ENCODE data around the gene PEPD. TPM values are rescaled to one million over a fixed set of nuclear protein-coding genes. Genes with fewer than 3 reads are reported as not detected.

PEPD gene
- total RNA-seq, 1 donor from 2014 or later = 39.2 TPM

GRCh38 chr19:33456076-33456844, 65.3 kb downstream of the PEPD start:
- Mint-ChIP-seq H3K4me3 (ENCODE audit: low read depth) (no peak overlapping the region), H3K36me3 (ENCODE audit: insufficient read depth) (no peaks in the 10 kb centered on the region), H3K27me3 (no peaks in the 10 kb centered on the region), H3K4me1 (ENCODE audit: low read depth) (no peaks in the 10 kb centered on the region), H3K9me3 (ENCODE audit: low read depth) (no peaks in the 10 kb centered on the region), H3K27ac (no peak overlapping the region)
- DNase-seq (ENCODE audit: low spot score, unreplicated experiment) = no peak
- no peak for TF ChIP-seq CTCF (IDR thresholded peaks at IDR 0.05; ENCODE audit: unreplicated experiment)

GRCh38 chr19:33453265-33453664, 68.3 kb downstream of the PEPD start:
- no peaks in the 10 kb centered on the region for H3K9me3 Mint-ChIP-seq (ENCODE audit: low read depth)
- TF ChIP-seq CTCF (IDR thresholded peaks at IDR 0.05; ENCODE audit: unreplicated experiment) = no peak
- no peaks in the 10 kb centered on the region for H3K4me1 Mint-ChIP-seq (ENCODE audit: low read depth)
- H3K36me3 Mint-ChIP-seq (ENCODE audit: insufficient read depth) = no peaks in the 10 kb centered on the region
- H3K27ac Mint-ChIP-seq = no peak overlapping the region
- H3K4me3 Mint-ChIP-seq (ENCODE audit: low read depth) = no peak overlapping the region
- DNase-seq (ENCODE audit: low spot score, unreplicated experiment) = no peak
- no peaks in the 10 kb centered on the region for H3K27me3 Mint-ChIP-seq

GRCh38 chr19:33450689-33451088, 70.9 kb downstream of the PEPD start:
- no peak for TF ChIP-seq CTCF (IDR thresholded peaks at IDR 0.05; ENCODE audit: unreplicated experiment)
- Mint-ChIP-seq H3K4me3 (ENCODE audit: low read depth) (no peak overlapping the region), H3K27ac (no peak overlapping the region), H3K36me3 (ENCODE audit: insufficient read depth) (no peaks in the 10 kb centered on the region), H3K27me3 (no peaks in the 10 kb centered on the region), H3K4me1 (ENCODE audit: low read depth) (no peaks in the 10 kb centered on the region), H3K9me3 (ENCODE audit: low read depth) (no peaks in the 10 kb centered on the region)
- no peak for DNase-seq (ENCODE audit: low spot score, unreplicated experiment)

GRCh38 chr19:33449799-33450198, 71.8 kb downstream of the PEPD start:
- Mint-ChIP-seq H3K4me1 (ENCODE audit: low read depth) (no peaks in the 10 kb centered on the region), H3K9me3 (ENCODE audit: low read depth) (no peaks in the 10 kb centered on the region), H3K4me3 (ENCODE audit: low read depth) (no peak overlapping the region), H3K27me3 (no peaks in the 10 kb centered on the region), H3K27ac (no peak overlapping the region), H3K36me3 (ENCODE audit: insufficient read depth) (no peaks in the 10 kb centered on the region)
- TF ChIP-seq CTCF (IDR thresholded peaks at IDR 0.05; ENCODE audit: unreplicated experiment) = no peak
- no peak for DNase-seq (ENCODE audit: low spot score, unreplicated experiment)

- Mint-ChIP-seq H3K27me3 (no peaks in the 10 kb centered on the region), H3K36me3 (ENCODE audit: insufficient read depth) (no peaks in the 10 kb centered on the region), H3K27ac (no peak overlapping the region), H3K9me3 (ENCODE audit: low read depth) (no peaks in the 10 kb centered on the region), H3K4me1 (ENCODE audit: low read depth) (no peaks in the 10 kb centered on the region), H3K4me3 (ENCODE audit: low read depth) (no peak overlapping the region)
- no peak for TF ChIP-seq CTCF (IDR thresholded peaks at IDR 0.05; ENCODE audit: unreplicated experiment)
- DNase-seq (ENCODE audit: low spot score, unreplicated experiment) = no peak
Measured at GRCh38 chr19:33448159-33448516, 73.5 kb downstream of the PEPD start.

Data from progenitor cell of endocrine pancreas (in vitro differentiated cells).